Stimulated activated CD8-positive, alpha-beta memory T cell treated with anti-CD3 and anti-CD28 coated beads, Interleukin-4, amount 100 ng/mL, for 1 hour (primary cell): Measurements from ENCODE around the gene SYNE1.

Experiments used
- DNase-seq, 2 donors: peaks; one replicate each; pipeline ENCODE4 v3.0.0-alpha.2; 2020; ENCODE audit warnings: low read depth in 2 of 2, low spot score in 1 of 2

SYNE1 gene

DNA sequence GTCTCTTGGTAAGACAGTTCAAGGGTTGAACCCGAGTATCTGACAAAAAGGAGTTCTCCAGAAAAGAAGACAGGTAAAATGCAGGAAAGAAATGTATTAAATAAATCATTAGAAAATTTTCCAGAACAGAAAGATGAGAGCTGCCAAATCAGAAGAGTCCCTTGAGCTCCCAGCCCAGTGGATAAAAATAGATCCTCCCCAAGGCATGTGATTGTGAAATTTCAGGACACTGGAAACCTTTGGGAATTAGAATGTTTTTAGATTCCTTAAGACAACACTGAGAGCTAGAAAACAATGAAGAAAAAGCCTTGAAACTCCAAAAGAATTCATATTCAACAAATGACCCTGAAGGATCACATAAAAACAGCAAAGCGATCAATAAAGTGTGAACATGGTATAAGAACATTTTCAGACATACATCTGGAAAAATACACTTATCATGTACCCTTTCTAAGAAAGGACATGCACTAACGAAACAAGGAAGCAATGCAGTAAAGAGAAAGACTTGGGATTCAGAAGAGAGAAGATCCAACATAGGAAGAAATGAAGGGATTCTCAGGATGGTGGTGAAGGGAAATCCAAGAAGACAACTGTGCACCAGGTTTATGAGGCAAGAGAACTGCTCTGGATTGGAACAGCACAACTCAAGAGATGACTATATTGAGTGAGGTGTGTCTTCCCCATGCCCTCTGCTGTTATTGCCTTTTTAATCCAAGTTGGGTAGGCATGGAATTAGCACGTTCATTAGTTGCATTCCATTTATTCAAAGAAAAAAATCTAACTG lies 390.4 kb downstream of the SYNE1 start:
- DNase-seq = no peak

DNA sequence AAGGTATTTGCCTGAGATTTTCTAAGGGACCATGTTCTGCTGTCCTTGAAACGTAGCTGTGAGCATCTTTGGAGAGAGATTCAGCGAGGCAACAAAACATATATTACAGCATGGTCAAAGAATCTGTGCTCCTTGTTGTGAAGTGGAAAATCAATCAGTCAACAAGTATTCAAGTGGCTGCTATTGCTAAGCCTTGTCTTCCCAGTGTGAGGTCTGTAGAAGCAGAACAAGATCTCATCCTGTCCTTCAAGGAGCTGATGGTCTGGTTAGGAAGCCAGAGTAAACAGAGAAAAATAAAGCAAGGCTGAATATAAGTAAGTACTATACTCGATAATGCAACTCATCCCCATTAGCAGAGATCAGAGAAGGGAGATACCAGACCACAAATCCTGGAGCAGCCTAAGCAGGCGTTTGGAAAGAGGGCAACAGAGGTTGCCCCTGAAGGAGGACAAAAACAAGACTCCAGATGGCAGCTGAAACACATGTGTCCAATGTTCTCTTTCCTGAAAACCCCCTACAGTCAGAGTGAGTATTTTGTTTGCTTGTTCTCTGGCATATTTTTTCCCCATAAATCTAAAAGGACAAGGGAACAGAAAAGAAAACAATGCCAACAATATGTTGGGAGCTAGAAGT lies 392.0 kb downstream of the SYNE1 start:
- DNase-seq = no peak

DNA sequence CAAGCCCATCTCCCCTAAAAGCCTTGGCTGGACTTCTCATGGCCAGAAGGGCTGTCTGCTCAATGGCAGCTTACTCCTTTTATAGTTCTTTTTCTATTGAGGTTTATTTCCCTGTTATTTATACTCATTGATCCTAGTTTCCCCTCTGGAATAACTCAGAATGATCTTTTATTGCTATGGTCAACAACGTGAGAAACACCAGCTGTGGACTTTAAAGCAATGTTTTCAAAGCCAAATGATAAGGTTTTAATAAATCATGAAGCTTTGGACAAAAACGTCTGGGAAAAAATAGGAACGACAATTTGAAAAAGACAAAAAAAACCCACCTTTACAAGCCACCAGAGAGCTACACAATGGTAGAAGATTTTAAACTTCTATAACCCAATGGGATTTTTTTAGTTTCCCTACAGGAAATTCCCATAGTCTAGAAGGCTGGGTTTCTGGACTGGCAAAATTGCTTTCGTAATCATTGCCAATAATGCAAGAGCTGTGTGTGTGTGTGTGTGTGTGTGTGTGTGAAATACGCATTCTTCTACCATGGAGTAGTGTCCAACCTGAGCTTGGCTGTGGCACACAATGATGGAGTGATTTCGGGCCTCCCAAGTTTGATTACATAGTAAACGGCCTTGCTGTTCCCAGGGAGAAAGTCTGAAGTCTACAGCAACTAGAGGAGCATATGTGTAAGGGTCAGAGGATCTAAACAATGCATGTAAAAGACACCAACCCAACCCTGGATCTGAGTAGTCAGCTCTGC lies 396.0 kb downstream of the SYNE1 start:
- DNase-seq = no peak

GRCh38 chr6:152240436-152240835 lies 396.7 kb downstream of the SYNE1 start:
- no peak for DNase-seq

DNA sequence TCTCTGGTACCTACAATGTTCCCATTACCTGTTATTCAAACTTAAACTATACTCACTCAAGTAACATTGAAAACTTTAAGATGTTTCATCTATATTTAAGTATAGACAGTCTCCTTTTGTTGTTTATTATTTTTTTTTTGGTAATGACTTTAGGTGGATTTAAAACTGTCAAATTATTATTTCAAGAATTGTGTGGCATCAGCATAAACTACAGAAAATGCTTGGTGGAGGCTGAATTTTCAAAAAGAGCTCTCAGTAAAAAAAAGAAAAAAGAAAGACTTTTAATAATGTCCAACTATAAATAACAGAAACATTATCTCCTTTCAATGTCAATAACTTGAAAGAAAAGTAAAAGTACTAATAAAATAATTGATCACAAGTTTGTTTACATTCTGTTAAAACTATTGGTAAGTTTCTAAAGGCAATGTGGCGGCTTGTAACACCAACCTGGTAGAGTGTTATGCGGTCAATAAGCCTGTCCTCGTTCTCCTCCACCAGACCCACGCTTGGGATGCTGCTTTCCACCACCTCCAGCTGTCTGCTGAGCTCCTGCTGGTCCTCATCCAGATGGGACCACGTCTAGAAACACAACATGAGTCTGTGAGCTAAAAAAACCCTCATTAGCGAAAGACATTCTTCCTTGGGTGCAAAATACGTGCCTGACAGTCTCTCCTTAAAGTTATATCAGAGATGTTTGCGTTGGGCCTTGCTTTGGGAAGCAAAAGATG lies 400.6 kb downstream of the SYNE1 start:
- no peak for DNase-seq

DNA sequence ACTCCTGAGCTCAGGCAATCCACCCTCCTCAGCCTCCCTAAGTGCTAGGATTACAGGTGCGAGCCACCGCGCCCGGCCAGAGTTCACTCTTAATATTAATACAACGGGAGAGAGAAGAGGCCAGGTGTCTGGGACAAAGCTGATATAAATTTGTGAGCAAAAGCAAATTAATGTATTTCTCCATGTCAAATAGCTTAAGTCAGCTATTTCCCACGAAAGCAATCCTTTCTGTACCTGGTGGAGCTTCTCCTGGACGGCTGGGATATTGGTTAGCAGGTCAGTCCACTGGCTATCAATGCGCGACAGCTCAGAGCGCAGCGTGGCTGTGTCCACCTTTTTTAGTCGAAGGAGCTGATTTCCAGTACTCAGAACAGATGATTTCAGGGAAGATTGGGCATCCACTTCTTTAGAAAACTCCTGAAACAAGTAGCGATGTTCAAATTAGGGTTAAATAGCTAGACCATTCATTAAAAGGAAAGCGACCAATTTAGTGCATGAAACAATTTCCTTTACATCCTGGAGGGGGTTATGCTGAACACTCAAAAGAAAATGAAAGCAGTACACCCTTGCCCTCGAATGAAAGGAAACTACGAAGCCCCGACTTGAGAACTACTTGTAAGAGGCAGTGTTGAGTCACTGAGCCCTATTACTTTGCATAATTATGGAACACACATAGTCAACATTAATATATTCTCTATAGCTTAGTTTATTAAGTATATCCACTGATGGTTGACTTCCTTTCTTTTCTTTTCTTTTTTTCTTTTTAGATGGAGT lies 403.4 kb downstream of the SYNE1 start:
- no peak for DNase-seq

DNA sequence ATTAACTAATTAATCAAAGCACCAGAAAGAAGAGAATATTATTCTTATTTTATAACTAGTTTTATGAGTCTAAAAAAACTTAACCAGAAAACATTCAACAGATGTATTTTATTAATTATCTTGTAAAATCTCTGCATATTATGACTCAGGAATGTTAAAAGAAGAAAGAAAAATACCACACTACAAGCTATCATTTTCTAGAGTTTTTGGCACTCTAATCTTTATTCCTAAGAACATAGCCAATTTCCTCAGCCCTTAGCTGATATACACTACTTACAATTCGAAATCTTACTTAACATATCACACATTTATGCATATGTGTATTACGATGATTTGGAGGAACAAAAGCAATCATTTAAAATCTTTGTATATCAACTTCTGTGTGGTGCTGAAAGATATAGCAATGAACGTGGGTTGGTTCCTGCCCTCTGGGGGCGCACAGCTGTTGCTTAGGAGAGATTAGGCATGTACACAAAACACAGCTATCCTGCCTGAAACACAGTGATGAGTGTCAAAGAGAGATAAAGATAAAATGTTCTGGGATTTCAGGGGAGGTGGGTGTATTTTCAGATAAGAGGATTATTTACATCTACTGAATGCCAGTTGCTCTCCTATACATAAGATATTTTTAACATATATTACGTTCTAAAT lies 404.5 kb downstream of the SYNE1 start:
- no peak for DNase-seq

- no peak for DNase-seq
Measured at GRCh38 chr6:152229330-152229729, 407.8 kb downstream of the SYNE1 start.

DNA sequence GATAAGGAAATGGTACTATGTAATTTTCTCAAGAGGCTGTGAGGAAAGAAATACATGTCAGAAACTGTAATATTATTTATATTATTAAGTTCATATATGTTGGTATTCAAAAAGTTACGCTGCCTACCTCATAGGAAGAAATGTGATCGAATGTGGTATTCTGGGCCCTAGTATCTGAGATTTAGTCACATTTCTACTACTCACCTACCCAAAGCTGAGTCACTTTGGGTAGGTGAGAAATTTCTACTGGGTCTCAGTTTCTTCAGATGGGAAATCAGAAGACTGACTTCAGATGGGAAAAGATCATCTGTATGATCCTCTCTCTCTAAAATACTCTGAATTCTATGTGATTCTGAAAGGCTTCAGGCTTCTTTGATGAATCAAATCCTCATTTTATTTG lies 411.0 kb downstream of the SYNE1 start:
- DNase-seq = no peak

DNA sequence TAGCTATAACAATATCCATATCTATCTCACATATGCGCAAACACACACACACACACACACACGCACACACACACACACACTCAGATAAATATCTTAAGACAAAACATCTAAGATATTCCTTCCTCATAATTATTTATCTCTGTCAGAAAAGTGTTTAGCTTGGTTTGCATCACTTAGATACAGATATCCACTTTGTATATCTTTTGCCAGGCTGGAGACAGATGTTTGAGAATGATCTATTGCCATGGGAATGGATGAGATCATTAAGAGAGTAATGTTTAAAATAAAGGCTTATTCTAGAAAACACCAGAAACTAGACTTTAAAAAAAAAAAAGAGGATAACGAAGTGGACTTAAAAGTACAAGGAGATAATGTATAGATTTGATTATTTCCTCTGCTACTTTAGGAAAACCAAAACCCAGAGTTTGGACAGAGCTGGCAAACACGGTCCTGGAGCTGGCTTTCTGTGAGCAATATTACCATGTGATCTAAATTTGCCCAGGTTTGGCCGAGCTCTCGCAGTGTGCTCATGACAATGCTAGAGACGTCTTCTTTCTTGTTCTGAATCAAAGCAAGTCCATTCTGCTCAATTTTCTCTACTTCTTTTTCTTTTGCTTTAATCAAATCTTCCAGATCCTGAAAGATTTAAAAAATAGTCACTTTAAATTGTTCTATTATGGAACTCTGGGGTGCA lies 411.8 kb downstream of the SYNE1 start:
- DNase-seq = no peak

- no peak for DNase-seq
Measured at GRCh38 chr6:152223636-152224035, 413.5 kb downstream of the SYNE1 start.

GRCh38 chr6:152221806-152222628 lies 415.1 kb downstream of the SYNE1 start:
- DNase-seq = no peak

- DNase-seq = no peak
Measured at GRCh38 chr6:152220786-152221185, 416.4 kb downstream of the SYNE1 start.

- no peak for DNase-seq
Measured at GRCh38 chr6:152218887-152219286, 418.3 kb downstream of the SYNE1 start.

- DNase-seq = no peak
Measured at GRCh38 chr6:152212437-152212836, 424.7 kb downstream of the SYNE1 start.

DNA sequence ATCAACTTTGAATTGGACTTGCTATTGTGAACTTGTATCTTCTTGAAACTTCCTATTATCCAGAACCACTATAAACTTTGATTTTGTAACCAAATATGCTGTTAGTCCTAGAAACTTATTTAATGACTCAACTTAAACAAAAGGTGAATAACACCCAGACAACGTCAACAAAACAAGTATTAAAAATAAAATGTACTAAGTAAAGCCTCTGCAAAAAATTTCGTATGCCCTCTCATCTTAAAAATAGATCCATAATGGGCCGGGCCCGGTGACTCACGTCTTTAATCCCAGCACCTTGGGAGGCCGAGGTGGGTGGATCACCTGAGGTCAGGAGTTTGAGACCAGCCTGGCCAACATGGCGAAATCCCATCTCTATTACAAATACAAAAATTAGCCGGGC lies 428.0 kb downstream of the SYNE1 start:
- no peak for DNase-seq

DNA sequence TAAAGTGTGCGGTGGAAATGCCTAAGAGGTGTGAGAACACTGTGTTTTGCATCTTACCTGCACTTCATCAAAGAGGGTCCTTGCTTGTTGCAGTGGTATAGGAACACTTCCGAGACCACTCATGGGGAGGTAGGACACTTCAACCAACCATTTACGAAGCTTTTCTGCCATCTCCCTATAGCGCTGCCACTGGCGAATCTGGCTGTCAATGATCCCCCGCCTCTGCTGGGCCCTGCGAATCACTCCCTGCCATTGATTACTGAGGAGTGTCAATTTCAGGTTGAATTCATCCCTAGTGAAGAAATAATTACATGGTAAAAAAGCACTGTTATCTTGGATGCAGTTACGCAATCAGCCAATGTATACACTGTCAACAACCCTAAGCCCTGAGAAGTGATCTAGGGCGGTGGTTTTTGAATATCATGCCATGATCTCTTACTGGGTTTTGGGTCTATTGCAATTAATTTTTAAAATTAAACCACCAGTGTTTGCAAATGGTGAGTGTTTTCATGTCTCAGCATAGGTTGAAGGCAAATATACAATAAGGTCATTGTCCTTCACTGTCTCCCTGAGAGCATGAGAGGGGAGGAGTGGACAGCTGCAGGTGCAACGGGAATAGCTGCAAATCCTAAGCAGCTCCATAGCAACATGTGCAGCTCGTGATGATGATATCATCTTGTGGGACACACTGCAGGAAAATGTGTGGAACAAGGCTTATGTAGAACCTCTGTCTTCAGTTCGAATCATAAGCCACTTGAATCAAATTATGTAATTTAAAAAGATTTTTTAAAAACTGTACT lies 429.0 kb downstream of the SYNE1 start:
- DNase-seq = no peak
